ENCODE measurements around the gene CLCN6.

Gene CLCN6

GRCh38 chr1:11878081-11878890 is 72.3 kb downstream of the CLCN6 start:
- 0 out of 2 replicates have a peak, but pooled peaks cover 4% of the 10 kb centered on the region for H3K4me1 ChIP-seq (ENCODE audit: control insufficient read depth, insufficient read depth, low read length)
- no peak overlapping the region for H3K4me3 ChIP-seq (ENCODE audit: low read depth, low read length)
- H3K27me3 ChIP-seq (ENCODE audit: control insufficient read depth, insufficient read depth, low read length): no peaks in the 10 kb centered on the region
- H3K9ac ChIP-seq (ENCODE audit: low read depth, low read length): no peak overlapping the region
- no peaks in the 10 kb centered on the region for H3K9me3 ChIP-seq (ENCODE audit: control insufficient read depth, insufficient read depth, low read length)
- H3K27ac ChIP-seq (ENCODE audit: low read depth, low read length): no peak overlapping the region
- no peaks in the 10 kb centered on the region for H3K36me3 ChIP-seq (ENCODE audit: control insufficient read depth, insufficient read depth, low read length)

GRCh38 chr1:11878891-11879190 is 72.8 kb downstream of the CLCN6 start:
- no peaks in the 10 kb centered on the region for H3K4me1 ChIP-seq (ENCODE audit: control insufficient read depth, insufficient read depth, low read length)
- H3K9ac ChIP-seq (ENCODE audit: low read depth, low read length): no peak overlapping the region
- no peaks in the 10 kb centered on the region for H3K9me3 ChIP-seq (ENCODE audit: control insufficient read depth, insufficient read depth, low read length)
- H3K27ac ChIP-seq (ENCODE audit: low read depth, low read length): no peak overlapping the region
- no peak overlapping the region for H3K4me3 ChIP-seq (ENCODE audit: low read depth, low read length)
- no peaks in the 10 kb centered on the region for H3K36me3 ChIP-seq (ENCODE audit: control insufficient read depth, insufficient read depth, low read length)
- no peaks in the 10 kb centered on the region for H3K27me3 ChIP-seq (ENCODE audit: control insufficient read depth, insufficient read depth, low read length)

DNA sequence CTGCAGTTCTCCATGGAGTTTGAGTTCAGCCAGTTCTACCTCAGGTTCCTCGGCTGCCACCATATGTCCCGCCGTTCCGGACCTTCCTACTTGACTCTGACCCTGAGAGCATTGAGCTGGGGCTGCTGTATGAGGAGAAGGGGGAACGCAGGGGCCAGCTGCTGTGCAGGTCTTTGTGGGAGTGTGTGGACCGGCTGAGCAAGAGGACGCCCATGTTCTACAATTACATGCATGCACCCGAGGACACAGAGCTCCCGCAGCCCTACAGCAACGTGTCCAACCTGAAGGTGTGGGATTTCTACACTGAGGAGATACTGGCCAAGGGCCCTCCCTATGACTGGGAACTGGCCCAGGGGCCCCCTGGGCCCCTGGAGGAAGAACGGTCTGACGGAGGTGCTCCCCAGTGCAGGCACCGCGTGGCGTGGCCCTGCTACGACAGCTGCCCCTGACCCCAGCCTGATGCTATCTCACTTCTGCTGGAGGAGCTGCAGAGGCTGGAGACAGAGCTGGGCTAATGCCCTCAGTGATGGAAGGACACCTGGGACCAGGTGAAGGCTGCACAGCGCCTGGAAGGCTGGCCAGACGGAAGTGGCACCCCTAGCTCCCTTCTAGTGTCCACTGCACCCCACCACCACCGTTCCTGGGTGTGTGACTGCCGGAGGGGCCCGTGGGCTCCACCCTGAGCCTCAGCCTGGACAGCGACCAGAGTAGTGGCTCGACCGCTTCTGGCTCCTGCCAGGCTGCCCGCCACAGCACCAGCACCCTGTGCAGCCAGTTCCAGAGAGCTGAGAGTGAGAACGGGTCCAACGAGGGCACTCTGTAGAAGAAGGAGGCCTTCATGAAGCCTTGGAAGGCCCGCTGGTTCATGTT is 73.6 kb downstream of the CLCN6 start:
- Histone ChIP-seq H3K9me3 (ENCODE audit: control insufficient read depth, insufficient read depth, low read length) (no peaks in the 10 kb centered on the region), H3K27ac (ENCODE audit: low read depth, low read length) (no peak overlapping the region), H3K4me1 (ENCODE audit: control insufficient read depth, insufficient read depth, low read length) (no peaks in the 10 kb centered on the region), H3K9ac (ENCODE audit: low read depth, low read length) (no peak overlapping the region), H3K36me3 (ENCODE audit: control insufficient read depth, insufficient read depth, low read length) (no peaks in the 10 kb centered on the region), H3K27me3 (ENCODE audit: control insufficient read depth, insufficient read depth, low read length) (no peaks in the 10 kb centered on the region), H3K4me3 (ENCODE audit: low read depth, low read length) (no peak overlapping the region)

- no peaks in the 10 kb centered on the region for H3K27me3 ChIP-seq (ENCODE audit: control insufficient read depth, insufficient read depth, low read length)
- no peaks in the 10 kb centered on the region for H3K36me3 ChIP-seq (ENCODE audit: control insufficient read depth, insufficient read depth, low read length)
- H3K4me3 ChIP-seq (ENCODE audit: low read depth, low read length): no peak overlapping the region
- no peaks in the 10 kb centered on the region for H3K9me3 ChIP-seq (ENCODE audit: control insufficient read depth, insufficient read depth, low read length)
- H3K27ac ChIP-seq (ENCODE audit: low read depth, low read length): no peak overlapping the region
- no peak overlapping the region for H3K9ac ChIP-seq (ENCODE audit: low read depth, low read length)
- no peaks in the 10 kb centered on the region for H3K4me1 ChIP-seq (ENCODE audit: control insufficient read depth, insufficient read depth, low read length)
Observed at GRCh38 chr1:11880181-11880575, 74.2 kb downstream of the CLCN6 start.

DNA sequence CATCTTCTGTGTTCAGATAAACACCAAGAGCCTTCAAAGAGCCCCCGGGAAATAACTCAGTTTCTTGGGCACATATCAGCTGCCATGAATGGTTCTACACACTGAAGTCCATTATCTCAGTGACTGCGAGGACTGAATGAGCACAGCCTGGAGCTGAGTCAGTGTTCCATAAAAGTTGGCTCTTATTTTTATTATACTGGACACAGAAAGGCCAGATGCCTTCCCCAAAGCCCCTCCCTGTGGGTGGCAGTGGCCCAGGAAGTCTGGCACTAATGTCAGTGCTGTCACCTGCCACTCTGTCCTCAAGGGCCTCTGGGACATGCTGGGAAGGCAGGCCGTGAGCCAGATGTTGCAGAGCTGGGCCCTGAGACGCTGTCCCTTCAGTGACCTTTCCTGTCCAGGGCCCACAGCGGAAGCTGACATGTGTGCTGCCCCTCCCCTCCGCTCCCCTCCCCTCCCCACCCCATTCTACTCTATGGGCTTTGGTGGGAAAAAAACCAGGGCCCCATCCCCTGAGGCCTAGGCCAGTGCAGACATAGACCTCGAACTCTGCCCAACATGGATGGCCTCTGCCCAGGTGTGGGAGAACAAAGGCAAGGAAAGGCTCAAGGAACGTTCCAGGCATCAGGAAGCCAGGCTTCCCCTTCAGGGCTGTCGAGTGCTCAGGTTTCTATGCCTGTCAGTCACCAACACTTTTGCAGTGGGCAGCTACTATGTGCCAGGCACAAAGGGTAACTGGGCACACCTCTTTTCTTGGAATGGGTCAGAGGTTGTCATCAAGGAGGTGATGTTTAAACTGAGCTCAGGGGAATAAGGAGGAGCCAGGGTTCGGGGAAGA is 75.1 kb downstream of the CLCN6 start:
- no peak overlapping the region for H3K9ac ChIP-seq (ENCODE audit: low read depth, low read length)
- no peak overlapping the region for H3K4me3 ChIP-seq (ENCODE audit: low read depth, low read length)
- H3K27ac ChIP-seq (ENCODE audit: low read depth, low read length): no peak overlapping the region
- H3K4me1 ChIP-seq (ENCODE audit: control insufficient read depth, insufficient read depth, low read length): no peaks in the 10 kb centered on the region
- H3K9me3 ChIP-seq (ENCODE audit: control insufficient read depth, insufficient read depth, low read length): no peaks in the 10 kb centered on the region
- H3K27me3 ChIP-seq (ENCODE audit: control insufficient read depth, insufficient read depth, low read length): no peaks in the 10 kb centered on the region
- no peaks in the 10 kb centered on the region for H3K36me3 ChIP-seq (ENCODE audit: control insufficient read depth, insufficient read depth, low read length)

GRCh38 chr1:11881749-11882441 is 75.9 kb downstream of the CLCN6 start:
- Histone ChIP-seq H3K4me1 (ENCODE audit: control insufficient read depth, insufficient read depth, low read length) (no peaks in the 10 kb centered on the region), H3K27me3 (ENCODE audit: control insufficient read depth, insufficient read depth, low read length) (no peaks in the 10 kb centered on the region), H3K9me3 (ENCODE audit: control insufficient read depth, insufficient read depth, low read length) (no peaks in the 10 kb centered on the region), H3K9ac (ENCODE audit: low read depth, low read length) (no peak overlapping the region), H3K4me3 (ENCODE audit: low read depth, low read length) (no peak overlapping the region), H3K27ac (ENCODE audit: low read depth, low read length) (no peak overlapping the region), H3K36me3 (ENCODE audit: control insufficient read depth, insufficient read depth, low read length) (no peaks in the 10 kb centered on the region)

DNA sequence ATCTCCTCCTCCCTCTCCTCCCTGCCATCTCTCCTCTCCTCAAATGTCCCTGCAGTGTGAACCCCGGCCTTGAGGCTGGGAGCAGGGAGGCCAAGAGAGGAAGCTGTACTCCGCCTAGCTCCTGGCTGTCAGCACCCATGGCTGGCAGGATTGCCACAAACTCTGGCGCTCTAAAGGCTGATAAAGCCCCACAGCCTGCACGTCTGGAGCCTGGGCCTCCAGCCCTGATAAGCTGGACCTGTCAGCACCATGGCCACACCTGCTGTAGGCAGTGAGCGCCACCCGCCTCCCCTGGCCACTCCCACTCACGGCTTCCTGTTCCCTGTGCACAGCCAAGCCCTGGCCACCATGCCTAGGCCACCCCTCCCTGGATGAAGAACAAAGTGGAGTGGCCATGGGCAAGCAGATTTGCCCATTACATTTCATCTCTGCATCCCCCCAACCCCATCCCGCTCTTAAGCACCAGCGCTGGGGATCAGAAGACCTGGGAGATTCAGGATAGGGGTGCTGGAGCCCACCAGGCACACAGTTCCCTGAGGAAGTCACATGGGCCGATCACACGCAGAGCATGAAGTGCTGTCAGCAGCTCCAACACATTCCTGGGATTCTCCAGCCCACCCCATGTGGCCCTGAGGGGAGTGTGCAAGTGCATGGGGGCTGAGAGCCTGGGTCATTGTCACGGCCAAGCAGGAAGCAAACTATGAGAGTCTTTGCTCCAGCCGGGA is 77.0 kb downstream of the CLCN6 start:
- Histone ChIP-seq H3K4me1 (ENCODE audit: control insufficient read depth, insufficient read depth, low read length) (no peaks in the 10 kb centered on the region), H3K27ac (ENCODE audit: low read depth, low read length) (no peak overlapping the region), H3K9ac (ENCODE audit: low read depth, low read length) (no peak overlapping the region), H3K36me3 (ENCODE audit: control insufficient read depth, insufficient read depth, low read length) (no peaks in the 10 kb centered on the region), H3K4me3 (ENCODE audit: low read depth, low read length) (no peak overlapping the region), H3K27me3 (ENCODE audit: control insufficient read depth, insufficient read depth, low read length) (no peaks in the 10 kb centered on the region), H3K9me3 (ENCODE audit: control insufficient read depth, insufficient read depth, low read length) (no peaks in the 10 kb centered on the region)

DNA sequence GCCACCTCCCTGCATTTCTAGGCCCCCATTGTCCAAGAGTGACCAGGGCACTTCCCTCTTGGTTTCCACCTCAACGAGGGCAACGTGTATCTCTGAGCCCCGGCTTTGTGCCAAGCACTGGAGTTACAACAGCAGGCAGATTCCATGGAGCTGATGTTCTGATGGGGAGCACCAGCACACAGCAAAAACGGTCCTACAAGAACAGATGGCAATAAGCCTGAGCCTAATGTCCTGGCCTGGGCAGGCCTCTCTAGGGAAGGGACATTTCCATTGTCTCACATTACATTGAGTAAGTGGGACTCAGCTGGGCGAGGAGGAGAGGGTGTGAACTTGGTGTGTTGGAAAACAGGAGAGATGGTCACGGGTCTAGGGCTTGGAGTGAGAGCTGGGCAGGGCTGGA is 79.9 kb downstream of the CLCN6 start:
- H3K4me1 ChIP-seq (ENCODE audit: control insufficient read depth, insufficient read depth, low read length): no peaks in the 10 kb centered on the region
- H3K36me3 ChIP-seq (ENCODE audit: control insufficient read depth, insufficient read depth, low read length): no peaks in the 10 kb centered on the region
- H3K9ac ChIP-seq (ENCODE audit: low read depth, low read length): no peak overlapping the region
- H3K9me3 ChIP-seq (ENCODE audit: control insufficient read depth, insufficient read depth, low read length): no peaks in the 10 kb centered on the region
- H3K4me3 ChIP-seq (ENCODE audit: low read depth, low read length): no peak overlapping the region
- H3K27ac ChIP-seq (ENCODE audit: low read depth, low read length): no peak overlapping the region
- H3K27me3 ChIP-seq (ENCODE audit: control insufficient read depth, insufficient read depth, low read length): no peaks in the 10 kb centered on the region

DNA sequence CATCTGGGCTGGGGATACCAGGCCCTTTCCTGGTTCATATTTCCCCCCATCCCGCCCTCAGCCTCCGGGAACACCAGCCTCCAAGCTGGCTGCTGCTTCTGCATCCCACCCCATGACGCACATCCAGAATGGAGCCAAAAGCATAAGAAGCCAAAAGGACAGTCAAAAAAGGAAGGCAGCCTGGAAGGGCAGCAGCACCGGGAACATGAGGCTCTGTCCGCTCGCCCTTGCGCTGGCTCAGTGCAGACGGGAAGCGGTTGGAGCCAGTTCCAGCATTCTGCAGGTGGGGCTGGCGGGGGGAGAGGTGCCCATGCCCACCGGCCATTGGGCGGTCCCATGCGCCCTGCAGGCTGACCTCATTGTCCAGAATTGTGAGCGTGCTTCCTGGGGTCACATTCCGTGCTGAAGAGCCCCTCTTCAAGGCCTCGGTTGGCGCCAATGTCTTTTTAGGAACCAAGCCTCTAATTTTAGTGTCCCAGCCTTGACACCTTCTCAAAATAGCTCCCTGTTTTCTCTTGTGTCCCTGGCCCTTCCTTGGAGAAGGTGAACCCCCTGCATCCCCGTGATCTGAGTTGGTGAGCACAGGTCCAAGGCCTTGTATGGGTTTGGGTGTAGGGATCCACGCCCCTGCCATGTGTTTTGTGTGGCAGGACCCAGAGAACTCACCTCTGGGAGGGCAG is 81.1 kb downstream of the CLCN6 start:
- no peaks in the 10 kb centered on the region for H3K27me3 ChIP-seq (ENCODE audit: control insufficient read depth, insufficient read depth, low read length)
- no peaks in the 10 kb centered on the region for H3K9me3 ChIP-seq (ENCODE audit: control insufficient read depth, insufficient read depth, low read length)
- no peak overlapping the region for H3K9ac ChIP-seq (ENCODE audit: low read depth, low read length)
- no peak overlapping the region for H3K4me3 ChIP-seq (ENCODE audit: low read depth, low read length)
- no peak overlapping the region for H3K27ac ChIP-seq (ENCODE audit: low read depth, low read length)
- H3K36me3 ChIP-seq (ENCODE audit: control insufficient read depth, insufficient read depth, low read length): no peaks in the 10 kb centered on the region
- H3K4me1 ChIP-seq (ENCODE audit: control insufficient read depth, insufficient read depth, low read length): no peaks in the 10 kb centered on the region

GRCh38 chr1:11887666-11888007 is 81.6 kb downstream of the CLCN6 start:
- Histone ChIP-seq H3K27me3 (ENCODE audit: control insufficient read depth, insufficient read depth, low read length) (no peaks in the 10 kb centered on the region), H3K4me1 (ENCODE audit: control insufficient read depth, insufficient read depth, low read length) (no peaks in the 10 kb centered on the region), H3K9me3 (ENCODE audit: control insufficient read depth, insufficient read depth, low read length) (no peaks in the 10 kb centered on the region), H3K36me3 (ENCODE audit: control insufficient read depth, insufficient read depth, low read length) (no peaks in the 10 kb centered on the region), H3K4me3 (ENCODE audit: low read depth, low read length) (no peak overlapping the region), H3K27ac (ENCODE audit: low read depth, low read length) (no peak overlapping the region), H3K9ac (ENCODE audit: low read depth, low read length) (no peak overlapping the region)
